Posterior cingulate gyrus (tissue), 11 donors: Measurements from ENCODE around the gene PFN4.

ENCODE experiments used
- DNase-seq, 10 donors: peaks; one replicate each; pipeline versions ENCODE4 v3.0.0 to v3.0.0-alpha.2; 2020 to 2021; ENCODE audit warnings: mixed read lengths in 3 of 10
- intact Hi-C: fragments of 100-400 bp; cut with DNase I; formaldehyde crosslinking; loops from one replicate; pipeline ENCODE4 v1.15.1; 2023

Gene PFN4

DNA sequence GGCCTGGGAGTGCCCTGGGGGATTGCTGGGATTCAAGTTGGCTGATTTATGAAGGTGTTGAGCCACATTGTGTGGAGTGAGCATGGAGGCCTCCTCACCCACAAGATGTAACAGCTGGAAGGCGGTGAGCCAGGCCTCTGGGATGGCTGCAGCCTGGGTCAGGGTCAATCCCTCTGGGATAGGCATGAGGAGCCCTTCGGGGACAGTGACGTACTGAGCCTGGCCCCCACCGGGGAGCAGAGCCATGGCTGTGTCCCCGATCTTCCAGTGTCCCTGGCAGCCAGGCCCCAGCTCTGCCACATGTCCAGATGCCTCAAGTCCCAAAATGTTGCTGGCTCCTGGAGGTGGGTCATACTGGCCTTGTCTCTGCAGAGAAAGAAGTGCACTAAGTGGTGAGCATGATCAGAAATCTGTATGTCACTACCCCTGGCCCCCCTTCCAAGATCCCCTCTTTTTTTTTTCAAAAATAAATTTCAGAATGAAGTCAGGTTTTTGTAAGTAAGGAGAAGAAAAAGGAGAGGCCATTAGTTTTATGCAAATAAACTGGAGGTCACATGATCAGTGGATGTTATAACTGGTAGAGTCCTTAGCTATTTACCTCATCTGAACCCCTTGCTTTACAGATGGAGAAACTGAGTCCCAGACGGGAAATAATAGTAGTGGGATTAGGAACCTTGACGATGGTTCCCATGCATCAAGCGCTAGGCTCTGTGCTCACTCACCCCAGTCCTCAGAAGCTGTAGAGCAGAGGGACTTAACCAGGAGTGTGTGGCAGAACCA, 40.2 kb downstream of the PFN4 start:
- no peak for DNase-seq
- intact Hi-C loops: no loop called here

DNA sequence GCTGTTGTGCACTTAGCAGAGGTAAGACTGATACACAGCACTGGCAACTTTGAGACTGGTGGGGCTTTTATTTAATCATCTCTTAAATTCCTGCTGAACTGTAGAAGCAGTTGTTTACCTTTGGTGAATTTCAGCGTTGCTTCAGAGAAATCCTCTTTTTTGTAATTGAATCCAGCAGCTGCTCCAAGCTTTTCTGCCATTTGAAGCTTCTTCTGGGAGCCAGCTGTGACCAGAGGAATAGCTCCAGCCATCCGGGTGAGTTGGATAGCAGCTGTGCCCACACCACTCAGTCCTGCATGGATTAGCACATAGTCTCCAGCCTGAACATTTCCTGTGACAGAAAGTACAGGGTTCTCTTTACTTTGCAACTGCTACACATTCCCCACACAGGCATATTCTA, 42.4 kb downstream of the PFN4 start:
- intact Hi-C loops: no loop called here
- no peak for DNase-seq

DNA sequence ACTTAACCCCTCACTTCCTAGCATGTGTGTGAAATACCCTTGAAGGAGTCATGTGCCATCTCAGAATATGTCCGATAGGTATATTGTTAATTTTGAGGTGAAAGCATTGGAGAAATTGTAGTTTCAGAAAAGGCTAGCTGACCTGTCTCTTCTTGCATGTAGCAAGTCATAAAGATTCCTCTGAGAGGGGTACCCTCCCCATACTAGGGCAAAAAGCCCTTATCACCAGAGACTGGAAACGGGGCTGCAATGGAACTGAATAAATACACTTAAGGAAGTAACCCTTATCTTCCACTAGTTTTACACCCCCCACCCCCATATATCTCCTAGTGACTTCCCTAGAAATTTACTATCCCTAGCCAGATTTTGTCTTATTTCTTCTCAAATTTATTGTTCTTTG, 45.3 kb downstream of the PFN4 start:
- DNase-seq: no peak
- intact Hi-C loops: loop anchor here (2.0 kb wide), 1 partner anchor 151 kb away; the partner anchor contains the start of gene ATAD2B

DNA sequence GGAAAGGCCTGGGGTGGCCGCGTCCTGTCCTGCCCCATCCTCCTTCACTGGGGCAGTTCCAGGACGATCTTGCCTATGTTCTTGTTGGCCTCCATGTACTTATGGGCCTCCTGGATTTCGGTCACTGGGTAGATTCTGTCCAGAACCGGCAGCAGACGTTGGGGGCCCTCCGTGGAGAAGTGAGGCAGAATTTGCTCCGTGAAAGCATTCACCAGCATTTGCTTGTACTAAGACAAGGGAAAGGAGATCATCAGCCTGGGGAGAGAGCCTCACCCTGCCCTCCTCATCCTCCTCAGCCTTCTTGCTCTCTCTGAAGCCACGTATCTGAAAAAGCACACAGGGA, 45.6 kb downstream of the PFN4 start:
- intact Hi-C loops: loop anchor here (2.0 kb wide), 1 partner anchor 151 kb away; the partner anchor contains the start of gene ATAD2B
- DNase-seq: no peak

DNA sequence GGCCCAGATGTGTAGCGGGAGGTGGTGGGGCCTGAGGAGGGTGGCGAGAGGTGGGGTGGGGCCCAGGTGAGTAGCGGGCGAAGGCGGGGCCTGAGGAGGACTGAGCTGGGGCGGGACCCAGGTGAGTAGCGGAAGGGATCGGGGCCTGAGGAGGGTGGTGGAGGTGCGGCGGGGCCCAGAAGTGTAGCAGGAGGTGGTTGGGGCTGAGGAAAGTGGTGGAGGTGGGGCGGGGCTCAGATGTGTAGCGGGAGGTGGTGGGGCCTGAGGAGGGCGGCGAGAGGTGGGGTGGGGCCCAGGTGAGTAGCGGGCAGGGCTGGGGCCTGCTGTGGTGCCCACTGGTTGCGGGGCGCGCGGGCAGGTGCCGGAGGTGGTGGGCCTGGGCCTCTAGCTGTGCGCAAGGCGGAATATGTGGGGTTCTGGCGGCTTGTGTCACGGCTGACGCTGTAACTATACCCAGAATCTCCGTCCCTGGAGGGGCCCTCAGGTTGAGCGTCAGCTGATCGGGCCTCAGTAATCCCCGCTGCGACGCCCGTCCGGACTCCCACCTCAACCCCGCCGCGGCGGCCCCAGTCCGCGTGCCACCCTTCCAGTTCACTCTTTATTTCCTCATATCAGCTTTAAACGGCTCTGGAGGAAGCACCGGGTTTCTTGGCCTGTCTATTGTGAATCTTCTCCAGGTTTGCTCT, 46.1 kb downstream of the PFN4 start:
- DNase-seq: peak in 6 of 10 donors; percentile 21 to 88 (median 53)
- intact Hi-C loops: loop anchor here (2.0 kb wide), 1 partner anchor 150 kb away; the partner anchor contains the start of gene ATAD2B

DNA sequence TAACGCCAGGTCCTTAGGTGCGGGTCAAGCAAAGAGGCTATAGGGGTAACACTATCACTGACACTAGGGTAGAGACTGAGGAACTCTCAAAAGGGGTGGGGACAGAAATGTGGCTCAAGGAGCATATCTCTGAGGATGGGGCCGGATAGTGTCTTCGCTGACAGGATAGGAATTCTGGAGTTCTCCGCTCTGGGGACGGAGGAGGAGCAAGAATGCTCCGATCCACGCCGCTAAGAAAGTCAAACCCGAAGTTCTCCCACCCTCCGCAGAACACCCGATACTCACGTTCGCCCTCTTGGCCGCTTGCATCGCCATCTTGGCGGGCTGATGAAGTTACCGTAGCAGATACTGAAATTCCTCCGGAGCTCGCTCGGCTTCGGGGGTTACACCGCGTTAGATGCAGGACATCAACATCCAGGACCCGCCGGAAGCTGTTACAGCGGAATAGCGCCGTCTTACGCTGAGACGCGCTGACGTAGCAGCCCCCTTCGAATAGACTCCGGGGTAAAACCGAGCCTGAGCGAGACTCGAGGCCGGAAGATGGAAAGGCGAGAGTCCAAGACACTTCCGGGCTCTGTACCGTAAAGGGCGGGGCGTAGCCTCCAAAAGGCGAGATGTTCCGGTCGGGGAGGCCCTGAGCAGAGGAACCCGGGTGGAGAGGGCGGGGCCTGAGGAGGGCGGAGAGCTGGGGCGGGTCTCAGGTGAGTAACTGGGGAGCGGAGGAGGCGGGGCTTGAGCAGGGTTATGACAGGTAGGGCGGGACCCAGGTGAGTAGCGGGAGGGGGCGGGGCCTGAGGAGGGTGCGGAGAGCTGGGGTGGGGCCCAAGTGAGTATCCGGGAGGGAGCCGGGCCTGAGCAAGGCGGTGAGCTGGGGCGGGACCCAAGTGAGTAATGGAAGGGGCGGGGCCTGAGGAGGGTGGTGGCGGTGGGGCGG, 47.0 kb downstream of the PFN4 start, which contains the start of gene SF3B6:
SF3B6 (minus strand) TSS at position 412 of the 934 bp plus-strand sequence; CDS start at position 315, 97 bp downstream.
- intact Hi-C loops: loop anchor here (2.0 kb wide), 1 partner anchor 149 kb away; the partner anchor contains the start of gene ATAD2B
- peak; percentile 90 to 99 (median 96) for DNase-seq

DNA sequence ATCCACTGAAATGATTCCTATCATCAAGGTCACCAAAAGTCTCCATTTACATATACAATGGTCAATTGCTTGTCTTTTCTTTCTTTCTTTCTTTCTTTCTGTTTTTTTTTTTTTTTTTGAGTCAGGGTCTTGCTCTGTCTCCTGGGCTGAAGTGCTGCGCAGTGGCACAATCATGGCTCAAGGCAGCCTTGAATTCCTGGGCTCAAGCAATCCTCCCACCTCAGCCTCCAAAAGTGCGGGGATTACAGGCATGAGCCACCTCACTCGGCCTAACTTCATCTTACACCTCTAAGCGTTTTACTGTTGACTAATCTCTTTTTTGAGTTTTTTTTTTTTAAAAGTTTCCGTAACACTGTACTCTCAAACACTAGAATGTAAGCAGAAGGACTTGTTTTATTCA, 47.9 kb downstream of the PFN4 start:
- intact Hi-C loops: no loop called here
- no peak for DNase-seq

DNA sequence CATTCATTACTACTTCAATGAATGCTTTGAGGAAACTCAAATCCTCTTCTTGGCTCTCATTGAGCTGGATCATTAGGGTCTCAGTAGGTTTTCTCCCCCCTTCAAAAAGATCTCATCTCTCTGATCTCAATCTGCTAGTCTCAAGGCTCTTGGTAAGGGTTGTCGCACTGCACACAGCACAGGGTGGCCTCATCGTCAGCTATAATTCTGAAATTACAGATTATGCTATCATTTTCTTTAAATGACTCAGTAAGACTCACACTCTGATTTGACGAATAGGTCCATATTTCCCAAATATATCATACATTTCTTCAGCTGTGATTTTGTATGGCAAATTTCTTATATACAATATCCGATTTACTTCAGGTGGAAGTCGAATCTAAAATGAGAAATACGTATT, 49.3 kb downstream of the PFN4 start:
- DNase-seq: no peak
- intact Hi-C loops: no loop called here

DNA sequence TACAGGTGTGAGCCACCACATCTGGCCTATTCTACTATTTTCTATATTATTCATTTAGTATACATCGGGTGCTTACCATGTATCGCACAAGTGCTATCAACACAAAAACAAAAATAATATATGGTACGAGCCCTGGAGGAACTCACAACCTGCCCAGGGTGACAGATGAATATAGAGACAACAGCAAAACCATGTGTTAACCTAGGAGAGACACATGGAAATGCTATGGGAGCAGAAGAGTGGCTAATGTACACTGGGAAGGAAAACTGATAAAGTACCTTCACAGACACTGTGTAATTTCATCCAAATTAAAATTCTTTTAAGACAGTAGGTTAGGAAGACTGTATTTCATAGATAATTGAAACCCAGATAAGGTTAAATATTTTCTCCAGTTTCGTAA, 50.9 kb downstream of the PFN4 start:
- no peak for DNase-seq
- intact Hi-C loops: no loop called here

DNA sequence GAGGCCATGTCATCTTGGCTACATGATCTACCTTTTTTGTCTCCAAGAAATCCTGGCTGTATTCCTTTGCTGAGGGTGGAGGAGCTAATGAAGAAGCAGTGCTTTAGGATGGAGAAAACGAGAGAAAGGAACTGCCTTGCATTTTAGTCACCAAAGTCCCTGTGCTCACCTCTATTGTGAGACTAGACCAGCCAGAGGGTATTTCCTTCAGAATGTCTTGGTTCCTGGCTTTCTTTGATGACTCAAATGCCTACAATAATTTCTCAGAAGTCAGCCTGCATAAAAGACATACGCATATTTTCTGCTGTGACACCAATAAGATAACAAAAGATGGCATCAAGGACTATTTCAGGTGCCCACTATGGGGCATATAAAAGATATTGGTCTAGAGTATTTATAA, 57.8 kb downstream of the PFN4 start:
- no peak for DNase-seq
- intact Hi-C loops: no loop called here
